Lung (tissue), 12 donors: ENCODE results near the gene PITPNM1. TPM values are rescaled to one million over a fixed set of nuclear protein-coding genes. Genes with fewer than 3 reads are reported as not detected.

Experiments
- ATAC-seq: fragments of 200-7000 bp; cut with Tn5 transposase; one replicate; pipeline ENCODE4 v1.9.1; 2020; ENCODE audit warnings: moderate number of reproducible peaks; ENCODE audit not compliant: insufficient read depth, low FRiP score
- DNase-seq, 3 donors: peaks; one replicate each; pipeline ENCODE4 v3.0.0-alpha.2; 2013 to 2017
- H3K27ac ChIP-seq, 2 donors: one replicate each; pipeline ENCODE4 v1.5.1; 2013; ENCODE audit warnings: mild to moderate bottlenecking in 2 of 2, moderate library complexity in 2 of 2, control low read depth in 1 of 2, inconsistent platforms in 1 of 2, low read depth in 1 of 2, low read length in 1 of 2
- H3K27me3 ChIP-seq, 3 donors: one replicate each; pipeline ENCODE4 v1.5.1; 2013; ENCODE audit warnings: low read length in 2 of 3; ENCODE audit not compliant: control insufficient read depth in 3 of 3, insufficient read depth in 3 of 3
- H3K36me3 ChIP-seq, 4 donors: one replicate each; pipeline ENCODE4 v1.5.1; 2013; ENCODE audit warnings: low read length in 4 of 4, mild to moderate bottlenecking in 1 of 4, moderate library complexity in 1 of 4; ENCODE audit not compliant: control insufficient read depth in 4 of 4, insufficient read depth in 4 of 4
- H3K4me1 ChIP-seq, 5 donors: one replicate each; pipeline ENCODE4 v1.5.1; 2013; ENCODE audit warnings: low read length in 5 of 5, mild to moderate bottlenecking in 2 of 5, moderate library complexity in 1 of 5; ENCODE audit not compliant: control insufficient read depth in 5 of 5, insufficient read depth in 5 of 5
- H3K4me3 ChIP-seq: one replicate; pipeline ENCODE4 v1.5.1; 2013; ENCODE audit warnings: mild to moderate bottlenecking, control low read depth, moderate library complexity
- H3K9ac ChIP-seq, 2 donors: one replicate each; pipeline ENCODE4 v1.5.1; 2013; ENCODE audit warnings: low read length in 2 of 2, control low read depth in 1 of 2; ENCODE audit not compliant: insufficient read depth in 1 of 2
- H3K9me3 ChIP-seq, 4 donors: one replicate each; pipeline ENCODE4 v1.5.1; 2013; ENCODE audit warnings: low read length in 3 of 4, mild to moderate bottlenecking in 1 of 4, moderate library complexity in 1 of 4; ENCODE audit not compliant: control insufficient read depth in 4 of 4, insufficient read depth in 3 of 4
- WGBS, 2 donors: extraction: QIAGEN DNeasy Blood & Tissue Kit; methylation state at CpG; one replicate each; pipeline ENCODE4 v1.1.7; 2013; 5-methylcytosine and 5-hydroxymethylcytosine counted together
- polyA plus RNA-seq, 2 donors: library from polyadenylated mRNA; stranded (reverse); fragments of 200-250 nt; gene quantifications; one replicate each; pipeline ENCODE4 v1.2.1, GENCODE V29; 2013
- total RNA-seq, 2 donors: library from RNA; depleted of rRNA in 1 of 2; stranded (reverse); fragments of >200 nt in 1 of 2; gene quantifications; one replicate each; pipeline ENCODE4 v1.2.1, GENCODE V29; 2014 to 2021
- TF ChIP-seq, protein P1 (sequence below): IDR thresholded peaks from 2 replicates; pipeline ENCODE4 v1.5.1; 2012; ENCODE audit warnings: mild to moderate bottlenecking; ENCODE audit errors: control extremely low read depth, extremely low read depth
- donor health status: control.
- donor health status: control.
- donor health status: Bipolar disorder and iron deficiency.
- donor health status: healthy.
- donor health status: DM: yes; HTN: yes; CAD: no.

Gene PITPNM1
- total and polyA plus RNA-seq, 4 donors, result 23.2 to 67.3 (median 36.3) TPM

DNA sequence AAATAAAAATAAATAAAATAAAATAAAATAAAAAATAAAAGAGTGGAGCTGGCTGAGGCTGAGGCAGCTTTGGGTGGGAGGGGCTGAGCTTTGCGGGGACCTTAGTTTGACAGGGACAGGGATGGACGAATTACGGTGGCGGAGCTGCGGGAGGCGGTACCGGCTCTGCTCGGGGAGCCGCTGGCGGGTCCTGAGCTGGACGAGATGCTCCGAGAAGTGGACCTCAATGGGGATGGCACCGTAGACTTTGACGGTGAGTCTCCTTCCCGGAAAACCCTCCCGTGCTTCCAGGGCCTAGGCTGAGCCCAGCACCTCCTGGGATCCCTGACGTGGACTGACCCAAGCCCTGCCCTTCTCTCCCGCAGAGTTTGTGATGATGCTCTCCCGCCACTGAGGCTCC lies 46.9 kb downstream of the PITPNM1 start:
- no peaks in the 10 kb centered on the region for H3K27me3 ChIP-seq
- 92 to 94% methylated on average over 17 to 19 of the region's 19 CpGs for WGBS, 2 donors
- no peak for ATAC-seq
- no peaks in the 10 kb centered on the region for H3K36me3 ChIP-seq
- H3K4me1 ChIP-seq, result no peaks in the 10 kb centered on the region
- no peak overlapping the region for H3K27ac ChIP-seq
- no peak overlapping the region for H3K4me3 ChIP-seq
- no peak for DNase-seq
- TF ChIP-seq, protein P1, sequence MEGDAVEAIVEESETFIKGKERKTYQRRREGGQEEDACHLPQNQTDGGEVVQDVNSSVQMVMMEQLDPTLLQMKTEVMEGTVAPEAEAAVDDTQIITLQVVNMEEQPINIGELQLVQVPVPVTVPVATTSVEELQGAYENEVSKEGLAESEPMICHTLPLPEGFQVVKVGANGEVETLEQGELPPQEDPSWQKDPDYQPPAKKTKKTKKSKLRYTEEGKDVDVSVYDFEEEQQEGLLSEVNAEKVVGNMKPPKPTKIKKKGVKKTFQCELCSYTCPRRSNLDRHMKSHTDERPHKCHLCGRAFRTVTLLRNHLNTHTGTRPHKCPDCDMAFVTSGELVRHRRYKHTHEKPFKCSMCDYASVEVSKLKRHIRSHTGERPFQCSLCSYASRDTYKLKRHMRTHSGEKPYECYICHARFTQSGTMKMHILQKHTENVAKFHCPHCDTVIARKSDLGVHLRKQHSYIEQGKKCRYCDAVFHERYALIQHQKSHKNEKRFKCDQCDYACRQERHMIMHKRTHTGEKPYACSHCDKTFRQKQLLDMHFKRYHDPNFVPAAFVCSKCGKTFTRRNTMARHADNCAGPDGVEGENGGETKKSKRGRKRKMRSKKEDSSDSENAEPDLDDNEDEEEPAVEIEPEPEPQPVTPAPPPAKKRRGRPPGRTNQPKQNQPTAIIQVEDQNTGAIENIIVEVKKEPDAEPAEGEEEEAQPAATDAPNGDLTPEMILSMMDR, result no peak
- H3K9me3 ChIP-seq, result no peaks in the 10 kb centered on the region
- no peak overlapping the region for H3K9ac ChIP-seq

DNA sequence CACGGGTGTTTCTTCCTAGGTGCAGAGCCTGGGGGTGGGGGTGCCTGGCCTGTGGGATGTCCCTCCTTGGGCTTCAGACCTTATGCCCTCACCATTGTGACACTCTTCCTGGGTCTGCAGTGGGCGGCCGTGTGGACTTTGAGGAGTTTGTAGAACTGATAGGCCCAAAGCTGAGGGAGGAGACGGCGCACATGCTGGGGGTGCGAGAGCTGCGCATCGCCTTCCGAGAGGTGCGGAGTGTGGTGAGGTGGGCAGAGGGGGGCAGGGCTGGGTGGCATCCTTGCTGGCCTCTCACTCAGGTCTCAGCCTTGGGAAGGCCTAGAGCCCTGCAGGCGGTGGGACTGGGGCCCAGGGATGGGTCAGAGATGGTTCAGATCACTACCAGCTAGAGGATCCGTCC lies 47.7 kb downstream of the PITPNM1 start:
- DNase-seq (no peak), ATAC-seq (no peak)
- TF ChIP-seq, protein P1, result no peak
- Histone ChIP-seq H3K36me3 (no peaks in the 10 kb centered on the region), H3K4me1 (no peaks in the 10 kb centered on the region), H3K4me3 (no peak overlapping the region), H3K9me3 (no peaks in the 10 kb centered on the region), H3K27ac (no peak overlapping the region), H3K27me3 (no peaks in the 10 kb centered on the region), H3K9ac (no peak overlapping the region)
- WGBS, 2 donors, result 95 to 97% methylated on average over 12 of the region's 12 CpGs

DNA sequence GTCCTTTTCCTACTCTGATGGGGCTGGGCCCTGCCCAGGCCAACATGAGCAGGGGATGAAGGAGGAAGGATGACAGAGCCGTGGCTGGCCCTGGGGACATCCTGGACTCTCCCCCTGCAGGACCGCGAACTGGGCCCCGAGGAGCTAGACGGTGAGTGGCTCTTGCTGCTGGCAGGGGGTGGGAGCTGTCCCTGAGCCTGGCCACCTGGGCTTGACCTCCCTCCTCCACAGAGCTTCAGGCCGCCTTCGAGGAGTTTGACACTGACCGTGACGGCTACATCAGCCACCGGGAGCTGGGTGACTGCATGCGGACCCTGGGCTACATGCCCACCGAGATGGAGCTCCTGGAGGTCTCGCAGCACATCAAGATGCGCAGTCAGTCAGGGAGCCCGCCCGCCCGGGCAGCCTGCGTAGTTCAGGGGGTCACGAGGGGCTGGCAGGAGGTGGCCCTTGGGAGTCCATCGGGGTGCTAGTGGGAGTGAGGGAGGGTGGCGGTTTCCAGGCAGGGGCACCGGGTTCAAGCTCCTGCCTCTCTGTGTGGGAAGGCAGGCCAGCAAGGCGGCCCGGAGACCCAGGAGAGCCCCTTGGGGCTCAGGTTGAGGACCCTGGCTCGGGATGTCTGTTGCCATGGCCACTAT lies 49.0 kb downstream of the PITPNM1 start:
- Histone ChIP-seq H3K27me3 (no peaks in the 10 kb centered on the region), H3K9me3 (no peaks in the 10 kb centered on the region), H3K4me3 (no peak overlapping the region), H3K4me1 (no peaks in the 10 kb centered on the region), H3K9ac (no peak overlapping the region), H3K36me3 (no peaks in the 10 kb centered on the region), H3K27ac (no peak overlapping the region)
- WGBS, 2 donors, result 83 to 91% methylated on average over 24 to 25 of the region's 25 CpGs
- no peak for ATAC-seq
- no peak for DNase-seq
- TF ChIP-seq, protein P1, result no peak

DNA sequence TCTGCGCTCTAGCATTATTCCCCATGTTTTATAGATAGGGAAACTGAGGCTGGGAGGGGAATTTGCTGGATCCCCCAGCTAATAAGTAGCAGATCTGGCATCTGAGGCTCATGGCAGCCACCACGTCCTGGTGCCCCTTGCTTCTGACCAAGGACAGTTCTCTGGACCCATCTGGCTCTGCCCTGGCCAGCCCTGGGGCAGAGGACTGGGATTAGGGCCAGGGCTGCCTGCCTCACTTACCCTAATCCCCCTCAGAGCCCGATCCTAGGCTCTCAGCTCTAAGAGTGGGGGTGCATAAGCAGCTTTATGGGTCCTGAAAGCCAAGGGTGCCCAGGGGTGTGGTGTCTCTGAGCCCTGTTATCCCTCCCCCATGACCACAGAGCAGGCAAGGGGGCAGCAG lies 50.1 kb downstream of the PITPNM1 start, which contains the start of gene CABP4:
Gene CABP4 (plus strand): TSS at position 301 of the 400 bp plus-strand sequence. CDS start 70 bp downstream, at position 371.
- 89 to 94% methylated on average over 3 of the region's 3 CpGs for WGBS, 2 donors

More for the DNA sequence above, 50.1 kb downstream of the PITPNM1 start, which contains the start of gene CABP4:
- Histone ChIP-seq H3K27ac (no peak within 1 kb of the TSS), H3K4me3 (no peak within 1 kb of the TSS), H3K4me1 (no peaks in the 10 kb centered on the region), H3K27me3 (no peaks in the 10 kb centered on the region), H3K9ac (no peak within 1 kb of the TSS), H3K36me3 (no peaks in the 10 kb centered on the region), H3K9me3 (no peaks in the 10 kb centered on the region)
- DNase-seq, result no peak
- ATAC-seq, result no peak
- TF ChIP-seq, protein P1, result no peak
